OCI-M2 (cell line): Measurements from ENCODE around the gene ATRX.
"Not testable (repeated sequence)": the region's sequence is repeated elsewhere in the genome, so short reads cannot be mapped to it uniquely, and the experiment has no call there.

ENCODE experiments used
- DNase-seq: peaks from one replicate; lab custom pipeline; 2025; ENCODE audit not compliant: unreplicated experiment; lab: John Stamatoyannopoulos, UW

ATRX gene

GRCh38 chrX:77740376-77740905 is 45.6 kb downstream of the ATRX start:
- DNase-seq: no peak

- DNase-seq: no peak
These were observed 52.7 kb downstream of the ATRX start for GRCh38 chrX:77733342-77733741.

GRCh38 chrX:77731821-77732419 is 54.1 kb downstream of the ATRX start:
- DNase-seq: no peak

GRCh38 chrX:77726095-77726494 is 59.9 kb downstream of the ATRX start:
- not testable (repeated sequence) for DNase-seq

- DNase-seq: no peak
These were observed 62.3 kb downstream of the ATRX start for GRCh38 chrX:77723681-77724080.

GRCh38 chrX:77719388-77719787 is 66.6 kb downstream of the ATRX start:
- DNase-seq: no peak

- no peak for DNase-seq
These were observed 81.1 kb downstream of the ATRX start for GRCh38 chrX:77704881-77705280.

GRCh38 chrX:77698242-77698641 is 87.8 kb downstream of the ATRX start:
- DNase-seq: no peak

GRCh38 chrX:77694491-77694890 is 91.5 kb downstream of the ATRX start:
- DNase-seq: no peak

GRCh38 chrX:77693594-77693993 is 92.4 kb downstream of the ATRX start:
- DNase-seq: no peak

- no peak for DNase-seq
These were observed 94.1 kb downstream of the ATRX start for GRCh38 chrX:77691916-77692315.

GRCh38 chrX:77689376-77689775 is 96.6 kb downstream of the ATRX start:
- DNase-seq: no peak

GRCh38 chrX:77685683-77686082 is 100.3 kb downstream of the ATRX start:
- DNase-seq: not testable (repeated sequence)

GRCh38 chrX:77679144-77679543 is 106.9 kb downstream of the ATRX start:
- no peak for DNase-seq

- no peak for DNase-seq
These were observed 110.0 kb downstream of the ATRX start for GRCh38 chrX:77675986-77676385.

- DNase-seq: no peak
These were observed 117.4 kb downstream of the ATRX start for GRCh38 chrX:77668391-77669237.

- DNase-seq: no peak
These were observed 127.1 kb downstream of the ATRX start for GRCh38 chrX:77658886-77659285.

GRCh38 chrX:77652095-77652494 is 133.9 kb downstream of the ATRX start:
- DNase-seq: no peak

GRCh38 chrX:77640702-77641101 is 145.3 kb downstream of the ATRX start:
- no peak for DNase-seq

GRCh38 chrX:77639820-77640219 is 146.2 kb downstream of the ATRX start:
- no peak for DNase-seq

GRCh38 chrX:77638397-77638796 is 147.6 kb downstream of the ATRX start:
- DNase-seq: no peak

- DNase-seq: no peak
These were observed 150.6 kb downstream of the ATRX start for GRCh38 chrX:77635373-77635772.
